ENCODE measurements around the gene GPATCH4. TPM values are rescaled to one million over a fixed set of nuclear protein-coding genes. Genes with fewer than 3 reads are reported as not detected.

GPATCH4 gene
- total RNA-seq, 1 experiment from 2014 or later: 71.7 TPM

DNA sequence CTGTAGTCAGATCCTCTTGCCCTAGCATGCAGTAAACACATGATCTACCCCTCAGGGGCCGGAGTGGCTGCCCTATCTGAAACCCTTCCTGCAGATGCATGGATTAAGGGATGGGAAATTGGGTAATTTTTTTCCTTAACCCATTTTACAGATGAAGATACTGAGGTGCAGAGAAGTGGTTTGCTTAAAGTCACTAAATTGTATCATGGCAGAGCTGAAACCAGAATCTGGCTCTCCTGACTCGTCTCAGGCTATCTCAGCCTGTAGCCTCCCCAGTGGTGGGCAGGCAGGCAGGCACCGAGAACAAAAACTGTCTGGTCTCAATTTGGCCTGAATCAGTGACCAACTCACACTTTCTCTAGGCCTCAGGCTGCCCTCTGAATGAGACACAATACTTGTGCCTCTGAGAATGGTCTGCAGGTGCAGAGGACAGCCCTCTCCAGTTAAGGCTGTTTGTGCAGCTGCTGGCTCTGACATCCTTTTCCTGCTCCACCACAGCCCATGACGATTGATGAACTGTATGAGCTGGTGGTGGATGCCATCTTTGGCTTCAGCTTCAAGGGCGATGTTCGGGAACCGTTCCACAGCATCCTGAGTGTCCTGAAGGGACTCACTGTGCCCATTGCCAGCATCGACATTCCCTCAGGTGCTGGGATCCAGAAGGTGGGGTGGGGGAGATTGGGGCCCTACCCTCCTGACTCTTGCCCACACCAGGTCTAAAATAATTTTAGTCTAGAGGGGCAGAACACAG is 8.2 kb downstream of the GPATCH4 start:
- Histone ChIP-seq H2BK5ac (ENCODE audit: insufficient read length, low read length) (no peak overlapping the region), H3T11ph (ENCODE audit: low read length) (no peak overlapping the region), H3K4ac (ENCODE audit: low read depth, low read length) (no peak overlapping the region), H3K4me1 (ENCODE audit: insufficient read depth, low read length) (no peaks in the 10 kb centered on the region), H2BK120ac (ENCODE audit: low read depth, low read length, poor library complexity, severe bottlenecking) (no peak overlapping the region), H3K79me1 (ENCODE audit: insufficient read depth, low read depth, low read length, poor library complexity, severe bottlenecking) (no peaks in the 10 kb centered on the region), H2AK5ac (ENCODE audit: insufficient read length, low read length) (no peak overlapping the region), H4K5ac (ENCODE audit: insufficient read length, low read depth, low read length) (no peak overlapping the region), H3K9me3 (ENCODE audit: control insufficient read depth, low read depth, low read length) (no peaks in the 10 kb centered on the region), H3K79me2 (ENCODE audit: insufficient read depth, low read length) (no peaks in the 10 kb centered on the region), H3K23ac (ENCODE audit: insufficient read length, low read depth, low read length) (no peak overlapping the region), H3K14ac (ENCODE audit: insufficient read depth, low read length) (no peak overlapping the region), H2BK20ac (ENCODE audit: low read depth, low read length, poor library complexity, severe bottlenecking) (no peak overlapping the region), H3K23me2 (ENCODE audit: insufficient read length, low read depth, low read length, poor library complexity, severe bottlenecking) (peaks cover 3% of the 10 kb centered on the region), H2BK12ac (ENCODE audit: insufficient read length, low read depth, low read length) (no peak overlapping the region), H4K91ac (ENCODE audit: insufficient read length, low read depth, low read length) (no peak overlapping the region), H3K56ac (ENCODE audit: insufficient read length, low read depth, low read length) (no peak overlapping the region), H4K20me1 (ENCODE audit: control insufficient read depth, insufficient read depth, insufficient read length) (peaks cover 2% of the 10 kb centered on the region), H4K8ac (replicated peaks; ENCODE audit: insufficient read length, low read depth, low read length) (no peak overlapping the region), H3K4me2 (ENCODE audit: insufficient read depth, insufficient read length, low read length) (peak overlapping the region; percentile 74), H3K9ac (ENCODE audit: extremely low read depth, insufficient read length, low read length) (no peak overlapping the region), H3K27me3 (ENCODE audit: insufficient read depth, low read length) (no peaks in the 10 kb centered on the region), H3K27ac (ENCODE audit: insufficient read length, low read depth, low read length) (no peak overlapping the region), H3K18ac (ENCODE audit: insufficient read length, low read depth, low read length) (no peak overlapping the region), H2AFZ (ENCODE audit: low read length) (no peak overlapping the region), H2BK15ac (ENCODE audit: low read depth, low read length) (no peak overlapping the region)
- no CpG with 5 or more reads among the region's 8 CpGs for WGBS (ENCODE audit: extremely low coverage, insufficient read length, low lambda C conversion rate)
- Mint-ChIP-seq H3K9me3 (no peaks in the 10 kb centered on the region), H3K27ac (peak overlapping the region in 1 of 3 experiments; percentile 9; a peak in 2 of 7 replicates), H3K27me3 (ENCODE audit: low read depth) (no peaks in the 10 kb centered on the region), H3K4me3 (peak overlapping the region; percentile 79 to 86), H3K36me3 (ENCODE audit: insufficient read depth in 1 of 3, low read depth in 3 of 3) (peaks cover 23 to 58% (median 45%) of the 10 kb centered on the region in 3 experiments; a peak in 6 of 7 replicates), H3K4me1 (peaks cover 16 to 17% of the 10 kb centered on the region in 2 experiments)
- no peak for DNase-seq
- TF ChIP-seq, protein P1, sequence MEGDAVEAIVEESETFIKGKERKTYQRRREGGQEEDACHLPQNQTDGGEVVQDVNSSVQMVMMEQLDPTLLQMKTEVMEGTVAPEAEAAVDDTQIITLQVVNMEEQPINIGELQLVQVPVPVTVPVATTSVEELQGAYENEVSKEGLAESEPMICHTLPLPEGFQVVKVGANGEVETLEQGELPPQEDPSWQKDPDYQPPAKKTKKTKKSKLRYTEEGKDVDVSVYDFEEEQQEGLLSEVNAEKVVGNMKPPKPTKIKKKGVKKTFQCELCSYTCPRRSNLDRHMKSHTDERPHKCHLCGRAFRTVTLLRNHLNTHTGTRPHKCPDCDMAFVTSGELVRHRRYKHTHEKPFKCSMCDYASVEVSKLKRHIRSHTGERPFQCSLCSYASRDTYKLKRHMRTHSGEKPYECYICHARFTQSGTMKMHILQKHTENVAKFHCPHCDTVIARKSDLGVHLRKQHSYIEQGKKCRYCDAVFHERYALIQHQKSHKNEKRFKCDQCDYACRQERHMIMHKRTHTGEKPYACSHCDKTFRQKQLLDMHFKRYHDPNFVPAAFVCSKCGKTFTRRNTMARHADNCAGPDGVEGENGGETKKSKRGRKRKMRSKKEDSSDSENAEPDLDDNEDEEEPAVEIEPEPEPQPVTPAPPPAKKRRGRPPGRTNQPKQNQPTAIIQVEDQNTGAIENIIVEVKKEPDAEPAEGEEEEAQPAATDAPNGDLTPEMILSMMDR (conservative IDR thresholded peaks at IDR 0.05): no peak
